HG02970 (cell line): ENCODE data around the gene RSPH1.

Experiments used
- ATAC-seq: cut with Tn5 transposase; IDR thresholded peaks from one replicate; pipeline ENCODE4 v1.9.1; 2021; ENCODE audit warnings: mild to moderate bottlenecking, moderate library complexity, moderate number of reproducible peaks; ENCODE audit not compliant: unreplicated experiment, low FRiP score

The RSPH1 gene

DNA sequence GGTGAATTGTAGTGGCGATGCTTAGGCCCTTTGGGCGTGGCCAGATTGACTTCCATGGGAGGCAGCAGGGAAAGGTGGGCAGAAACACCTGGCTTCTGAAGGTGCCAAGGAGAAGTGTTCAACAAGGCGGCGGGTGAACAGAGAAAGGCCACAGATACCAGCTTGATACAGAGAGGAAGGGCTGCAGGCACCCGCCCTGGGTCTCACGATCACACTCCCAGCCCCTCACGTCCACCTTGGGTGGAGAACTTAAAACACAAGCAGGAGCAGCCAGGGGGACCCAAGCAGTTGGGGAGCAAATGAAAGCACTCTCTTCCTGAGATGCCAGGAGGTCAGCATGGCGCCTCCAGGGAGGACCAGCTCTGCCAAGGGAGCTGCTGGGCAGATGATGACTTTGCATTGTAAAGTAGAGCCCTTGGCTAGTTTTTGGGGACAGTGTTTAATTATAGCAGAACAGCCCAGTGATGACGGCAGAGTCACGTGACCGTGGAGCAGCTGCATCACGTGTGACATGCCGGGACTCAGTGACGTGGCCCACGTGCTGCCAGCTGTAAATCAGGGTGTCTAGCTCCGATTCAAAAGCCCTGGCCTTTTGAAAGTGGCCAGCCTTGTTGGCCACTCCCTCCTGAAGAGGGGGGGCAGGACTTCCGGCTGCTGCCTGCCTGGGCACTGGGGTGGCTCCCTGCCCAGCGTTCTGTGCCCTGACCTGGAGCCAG is 36.6 kb upstream of the RSPH1 start:
- no peak for ATAC-seq

DNA sequence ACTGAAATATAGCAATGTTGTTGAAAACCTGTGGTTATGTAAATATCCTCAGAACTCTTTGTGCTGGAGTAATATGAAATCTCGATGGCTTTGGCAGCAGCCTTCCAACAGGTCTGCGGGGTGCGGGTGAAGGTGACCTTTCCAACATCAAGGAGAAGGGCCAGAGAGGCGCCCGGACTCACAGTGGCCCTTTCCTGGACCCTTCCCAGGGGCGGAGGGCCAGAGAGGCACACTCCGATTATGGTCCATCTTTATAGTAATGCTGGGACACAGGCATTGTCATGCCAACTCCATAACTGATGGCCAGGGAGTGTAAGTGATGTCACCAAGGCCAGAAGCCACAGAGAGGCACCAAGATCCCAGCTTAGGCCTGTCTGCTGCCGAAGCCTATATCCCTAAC is 35.7 kb upstream of the RSPH1 start:
- no peak for ATAC-seq

DNA sequence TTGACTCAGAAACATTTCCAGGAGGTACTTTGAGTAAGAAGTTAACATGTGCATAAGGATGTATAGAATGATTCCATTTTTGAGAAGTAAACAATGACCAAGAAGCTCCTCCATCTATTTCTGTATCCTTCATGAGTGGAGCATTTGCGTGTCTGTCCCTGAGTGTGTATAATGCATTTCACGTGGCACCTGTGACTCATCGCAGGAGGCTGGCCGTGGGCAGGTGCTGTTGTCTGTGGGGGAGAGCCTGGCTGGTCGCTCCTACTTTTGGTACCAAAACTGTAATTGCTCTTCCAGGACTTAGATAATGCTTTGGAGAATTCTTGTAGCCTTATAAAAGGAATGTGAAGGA is 34.1 kb upstream of the RSPH1 start:
- ATAC-seq = no peak

- ATAC-seq = no peak
Observed at GRCh38 chr21:42527489-42528158, 31.6 kb upstream of the RSPH1 start.

DNA sequence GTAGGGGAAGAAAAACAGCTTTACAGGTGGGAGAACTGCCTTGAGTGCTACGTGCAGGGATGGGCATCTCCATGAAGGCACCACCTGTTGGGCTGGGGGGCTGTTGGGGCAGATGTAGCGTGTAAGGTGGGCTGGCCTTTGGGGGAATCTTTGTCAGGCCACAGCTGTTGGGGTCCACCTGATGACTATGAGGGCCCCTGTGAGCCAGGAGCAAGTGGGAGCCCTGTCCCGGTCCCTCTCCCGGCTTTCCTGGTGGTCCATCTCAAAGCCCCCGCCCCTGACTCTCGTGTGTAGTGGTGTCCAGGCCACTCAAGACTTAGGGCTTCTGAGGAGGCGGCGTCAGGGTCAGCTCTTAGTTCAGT is 31.1 kb upstream of the RSPH1 start:
- no peak for ATAC-seq

- ATAC-seq = no peak
Observed at GRCh38 chr21:42526379-42526727, 30.3 kb upstream of the RSPH1 start.

- ATAC-seq = no peak
Observed at GRCh38 chr21:42525676-42526378, 29.8 kb upstream of the RSPH1 start.

GRCh38 chr21:42525029-42525581 is 29.1 kb upstream of the RSPH1 start:
- ATAC-seq = peak; percentile 27

DNA sequence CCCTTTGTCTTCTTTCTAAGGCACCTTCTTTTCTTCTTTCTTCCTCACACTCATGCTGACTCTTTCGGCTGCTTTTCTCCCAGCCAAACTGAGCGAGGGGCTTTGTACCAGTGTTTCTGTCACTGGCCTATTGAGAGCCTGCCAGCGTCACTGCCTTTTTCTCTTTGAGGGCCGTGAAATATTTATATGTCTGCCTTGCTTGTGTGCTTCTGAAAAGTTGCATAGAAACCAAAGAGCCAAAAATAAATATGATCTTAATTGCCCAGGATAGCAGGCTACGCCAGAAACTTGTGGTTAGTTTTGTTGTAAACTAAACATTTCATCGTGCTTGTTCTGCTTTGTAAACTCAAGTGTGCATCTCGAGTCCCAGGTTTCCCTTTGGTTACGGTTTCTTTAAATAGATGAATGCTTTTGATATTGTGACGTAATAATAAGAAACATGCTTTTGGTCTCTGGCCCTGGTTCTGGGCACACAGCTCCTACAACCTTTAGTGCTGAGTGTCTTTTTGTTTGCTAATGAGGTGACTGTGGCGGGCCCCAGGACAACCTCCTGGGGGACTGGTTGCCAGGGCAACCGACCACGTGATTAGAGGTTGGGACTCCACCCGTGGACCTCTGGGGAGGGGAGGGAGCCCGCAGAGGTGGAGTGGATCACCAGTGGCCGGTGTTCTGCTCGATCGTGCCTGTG is 28.5 kb upstream of the RSPH1 start:
- ATAC-seq = peak; percentile 70

GRCh38 chr21:42523941-42524340 is 27.9 kb upstream of the RSPH1 start:
- ATAC-seq = no peak

- no peak for ATAC-seq
Observed at GRCh38 chr21:42523211-42523610, 27.2 kb upstream of the RSPH1 start.

DNA sequence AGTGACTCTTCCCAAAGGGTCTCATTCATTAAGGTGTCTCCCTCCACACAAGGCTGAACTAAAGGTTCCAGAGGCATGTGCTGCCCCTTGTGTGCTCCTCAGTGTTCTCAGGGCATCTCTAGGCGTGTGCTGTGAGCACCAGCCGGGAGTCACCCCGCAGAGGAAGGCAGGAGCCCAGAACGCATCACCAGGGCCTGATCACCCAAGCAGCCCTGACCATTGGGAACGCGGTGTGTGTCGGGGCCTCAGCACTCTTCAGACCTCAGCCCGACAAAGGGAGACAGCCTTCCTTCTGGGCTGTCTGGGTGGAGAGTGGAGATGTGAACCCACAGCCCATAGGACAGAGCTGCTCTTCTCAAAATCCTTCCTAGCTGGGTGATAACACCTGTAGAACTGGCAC is 26.7 kb upstream of the RSPH1 start:
- ATAC-seq = no peak

- ATAC-seq = no peak
Observed at GRCh38 chr21:42522271-42522670, 26.2 kb upstream of the RSPH1 start.

DNA sequence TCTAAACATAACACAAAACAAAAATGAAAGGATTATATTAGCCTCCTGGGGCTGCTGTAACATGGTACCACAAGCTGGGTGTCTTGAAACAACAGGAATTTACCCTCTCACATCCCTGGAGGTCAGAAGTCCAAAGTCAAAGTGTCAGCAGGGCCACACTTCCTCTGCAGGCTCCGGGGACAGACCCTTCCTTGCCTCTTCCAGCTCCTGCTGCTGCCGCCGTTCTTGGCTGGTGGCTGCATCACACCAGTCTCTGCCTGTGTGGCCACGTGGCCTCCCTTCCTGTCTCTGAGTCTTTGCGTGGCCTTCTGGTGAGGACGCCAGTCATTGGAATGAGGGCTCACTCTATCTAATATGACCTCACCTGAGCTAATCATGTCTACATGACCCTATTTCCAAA is 25.8 kb upstream of the RSPH1 start:
- no peak for ATAC-seq

DNA sequence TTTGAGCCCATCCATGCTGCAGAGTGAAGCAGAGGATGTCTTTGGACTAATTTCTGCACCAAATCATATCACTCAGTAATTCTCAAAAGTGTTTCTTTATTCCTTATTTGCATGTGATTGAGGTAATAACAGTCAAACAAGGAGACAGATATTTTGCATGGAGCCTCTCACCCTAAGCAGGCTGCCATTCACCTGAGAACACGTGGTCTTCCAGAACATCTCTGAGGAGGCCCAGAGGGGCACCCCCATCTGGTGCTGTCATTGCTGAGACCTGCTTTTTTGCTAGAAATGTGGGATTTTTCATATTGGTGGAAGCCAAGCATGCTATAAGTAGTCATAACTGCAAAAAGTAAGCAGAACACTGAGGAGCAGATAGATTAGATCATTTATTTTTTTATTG is 25.4 kb upstream of the RSPH1 start:
- no peak for ATAC-seq

GRCh38 chr21:42520628-42521253 is 24.7 kb upstream of the RSPH1 start:
- no peak for ATAC-seq

- ATAC-seq = no peak
Observed at GRCh38 chr21:42518626-42519025, 22.6 kb upstream of the RSPH1 start.

DNA sequence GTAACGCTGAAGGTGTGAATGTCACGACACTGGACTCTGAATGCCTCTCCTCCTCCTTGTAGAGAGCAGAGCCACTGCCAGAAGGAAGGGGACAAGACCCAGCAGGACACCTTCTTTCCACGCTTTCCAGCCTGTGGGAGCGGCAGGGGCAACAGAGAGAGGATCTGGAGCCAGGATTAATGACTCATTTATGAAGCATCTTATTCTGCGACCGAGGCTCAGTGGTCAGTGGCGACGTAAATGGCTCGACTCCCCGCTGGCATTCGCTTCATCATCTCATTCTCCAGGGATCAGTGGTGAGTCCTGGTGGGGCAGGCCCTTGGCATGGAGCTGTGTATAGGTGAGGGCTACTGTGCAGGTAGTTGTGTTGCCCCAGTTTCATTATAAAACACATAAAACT is 22.2 kb upstream of the RSPH1 start:
- ATAC-seq = no peak

- no peak for ATAC-seq
Observed at GRCh38 chr21:42515708-42516502, 19.9 kb upstream of the RSPH1 start.

- no peak for ATAC-seq
Observed at GRCh38 chr21:42514883-42515228, 18.8 kb upstream of the RSPH1 start.
